GM21528 (cell line): Measurements from ENCODE around the gene COL15A1.

Experiments used
- ATAC-seq: cut with Tn5 transposase; IDR thresholded peaks from one replicate; pipeline ENCODE4 v1.9.1; 2021; ENCODE audit warnings: mild to moderate bottlenecking, moderate library complexity; ENCODE audit not compliant: unreplicated experiment, low FRiP score

The COL15A1 gene

GRCh38 chr9:98971168-98971914, 27.6 kb downstream of the COL15A1 start:
- no peak for ATAC-seq

GRCh38 chr9:98971915-98972223, 28.2 kb downstream of the COL15A1 start:
- ATAC-seq, result no peak

GRCh38 chr9:98972716-98973115, 29.0 kb downstream of the COL15A1 start:
- no peak for ATAC-seq

GRCh38 chr9:98973171-98973570, 29.5 kb downstream of the COL15A1 start:
- ATAC-seq, result no peak

- ATAC-seq, result no peak
Observed at GRCh38 chr9:98973576-98973975, 29.9 kb downstream of the COL15A1 start.

GRCh38 chr9:98974106-98974505, 30.4 kb downstream of the COL15A1 start:
- ATAC-seq, result no peak

- no peak for ATAC-seq
Observed at GRCh38 chr9:98974554-98974953, 30.8 kb downstream of the COL15A1 start.

- ATAC-seq, result peak; percentile 85
Observed at GRCh38 chr9:98974994-98975712, 31.4 kb downstream of the COL15A1 start.

GRCh38 chr9:98975838-98976237, 32.1 kb downstream of the COL15A1 start:
- ATAC-seq, result no peak

- no peak for ATAC-seq
Observed at GRCh38 chr9:98977246-98977714, 33.6 kb downstream of the COL15A1 start.

GRCh38 chr9:98977813-98978212, 34.1 kb downstream of the COL15A1 start:
- no peak for ATAC-seq

GRCh38 chr9:98978231-98978681, 34.5 kb downstream of the COL15A1 start:
- ATAC-seq, result no peak

GRCh38 chr9:98980291-98980690, 36.6 kb downstream of the COL15A1 start:
- ATAC-seq, result no peak

GRCh38 chr9:98983295-98984268, 39.9 kb downstream of the COL15A1 start:
- no peak for ATAC-seq

- ATAC-seq, result no peak
Observed at GRCh38 chr9:98985596-98985995, 41.9 kb downstream of the COL15A1 start.

GRCh38 chr9:98986866-98987651, 43.4 kb downstream of the COL15A1 start:
- ATAC-seq, result no peak

- ATAC-seq, result no peak
Observed at GRCh38 chr9:98989036-98990000, 45.6 kb downstream of the COL15A1 start.

- no peak for ATAC-seq
Observed at GRCh38 chr9:98990181-98990870, 46.6 kb downstream of the COL15A1 start.
